Measurements from ENCODE around the gene ANK2.

GRCh38 chr4:113335746-113336145 is 286.3 kb downstream of the ANK2 start:
- TF ChIP-seq CTCF (IDR thresholded peaks at IDR 0.05 in 2 of 3, conservative IDR thresholded peaks at IDR 0.05 in 1 of 3; ENCODE audit: borderline replicate concordance in 1 of 3, insufficient read depth in 1 of 3, low read depth in 2 of 3, low read length in 2 of 3) (no peak), POLR2A (IDR thresholded peaks at IDR 0.05; ENCODE audit: borderline replicate concordance, extremely low read depth, insufficient read depth, insufficient read length) (no peak), SP1 (IDR thresholded peaks at IDR 0.05; ENCODE audit: low read depth) (no peak), ATF3 (IDR thresholded peaks at IDR 0.05) (no peak), EZH2 (IDR thresholded peaks at IDR 0.05) (no peak), EZH2phosphoT487 (IDR thresholded peaks at IDR 0.05; ENCODE audit: borderline replicate concordance) (no peak), SIN3A (IDR thresholded peaks at IDR 0.05; ENCODE audit: low read depth) (no peak), CBX3 (IDR thresholded peaks at IDR 0.05; ENCODE audit: low read depth) (no peak), ZNF274 (IDR thresholded peaks at IDR 0.05; ENCODE audit: low read depth, low read length) (no peak), JUND (IDR thresholded peaks at IDR 0.05) (no peak), FOSL1 (IDR thresholded peaks at IDR 0.05; ENCODE audit: low read depth) (no peak), TCF7L2 (IDR thresholded peaks at IDR 0.05; ENCODE audit: borderline replicate concordance, extremely low read depth, insufficient read depth, insufficient read length) (no peak), POLR2AphosphoS5 (IDR thresholded peaks at IDR 0.05; ENCODE audit: low read depth, low read length) (no peak), CEBPB (IDR thresholded peaks at IDR 0.05; ENCODE audit: low read depth) (no peak)
